ENCODE data around the gene MYO16.

MYO16 gene

DNA sequence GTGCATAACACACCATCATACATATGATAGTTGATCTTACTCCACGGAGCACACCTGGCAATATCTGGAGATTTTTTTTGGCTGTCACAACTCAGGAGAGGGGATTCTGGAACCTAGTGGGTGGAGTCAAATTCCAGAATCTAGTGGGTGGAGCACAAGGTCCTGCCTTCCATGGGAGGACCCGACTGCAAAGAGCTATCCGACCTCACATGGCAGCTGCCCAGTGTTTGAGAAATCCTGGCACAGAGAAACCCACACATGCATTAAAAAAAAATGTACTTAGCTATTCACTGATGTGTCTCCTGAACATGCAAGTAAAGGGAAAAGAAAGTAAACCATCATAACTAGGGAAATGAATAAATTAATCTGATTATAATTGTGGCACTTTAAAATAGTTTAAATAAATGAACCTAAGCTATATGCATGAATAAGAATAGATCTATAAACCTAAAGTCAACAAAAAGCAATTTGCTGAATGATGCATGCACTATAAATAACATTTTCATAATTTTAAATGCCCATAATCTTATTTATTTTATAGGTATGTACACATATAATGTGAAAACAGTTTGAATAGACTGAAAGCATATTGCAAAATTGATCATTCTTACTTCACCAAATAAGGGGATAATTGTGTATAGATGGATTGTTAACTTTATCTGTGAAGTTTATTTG lies 300.3 kb downstream of the MYO16 start:
- no peaks in the 10 kb centered on the region for H3K4me1 ChIP-seq (ENCODE audit: control insufficient read depth, insufficient read depth, low read length)
- no peaks in the 10 kb centered on the region for H3K9me3 ChIP-seq (ENCODE audit: control insufficient read depth, insufficient read depth, low read length)
- H3K36me3 ChIP-seq (ENCODE audit: control insufficient read depth, insufficient read depth, low read length), result no peaks in the 10 kb centered on the region
- H3K9ac ChIP-seq (ENCODE audit: low read depth, low read length), result no peak overlapping the region
- no peaks in the 10 kb centered on the region for H3K27me3 ChIP-seq (ENCODE audit: control insufficient read depth, insufficient read depth, low read length)
- no peak overlapping the region for H3K27ac ChIP-seq (ENCODE audit: low read depth, low read length)
- H3K4me3 ChIP-seq (ENCODE audit: low read depth, low read length), result no peak overlapping the region

DNA sequence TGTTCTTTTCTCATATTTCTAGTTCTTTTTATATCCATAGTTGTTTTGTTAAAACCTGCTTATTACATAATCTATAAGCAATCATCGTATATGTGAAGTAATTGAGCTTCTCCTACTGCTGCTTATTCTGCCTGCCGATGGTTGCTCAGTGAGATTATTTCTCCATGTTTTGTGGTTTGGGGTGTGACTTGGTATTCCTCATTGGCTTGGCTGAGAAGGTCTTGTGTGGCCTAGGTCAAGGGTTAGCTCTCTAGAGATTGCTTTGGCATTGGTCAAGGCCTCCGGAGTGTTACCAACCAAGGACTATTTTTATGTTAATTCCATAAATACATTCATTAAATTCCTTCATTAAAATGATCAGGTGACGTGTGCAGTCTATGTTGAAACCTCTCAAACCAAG lies 302.8 kb downstream of the MYO16 start:
- Histone ChIP-seq H3K27ac (ENCODE audit: low read depth, low read length) (no peak overlapping the region), H3K9ac (ENCODE audit: low read depth, low read length) (no peak overlapping the region), H3K4me1 (ENCODE audit: control insufficient read depth, insufficient read depth, low read length) (no peaks in the 10 kb centered on the region), H3K9me3 (ENCODE audit: control insufficient read depth, insufficient read depth, low read length) (no peaks in the 10 kb centered on the region), H3K36me3 (ENCODE audit: control insufficient read depth, insufficient read depth, low read length) (no peaks in the 10 kb centered on the region), H3K4me3 (ENCODE audit: low read depth, low read length) (no peak overlapping the region), H3K27me3 (ENCODE audit: control insufficient read depth, insufficient read depth, low read length) (no peaks in the 10 kb centered on the region)

DNA sequence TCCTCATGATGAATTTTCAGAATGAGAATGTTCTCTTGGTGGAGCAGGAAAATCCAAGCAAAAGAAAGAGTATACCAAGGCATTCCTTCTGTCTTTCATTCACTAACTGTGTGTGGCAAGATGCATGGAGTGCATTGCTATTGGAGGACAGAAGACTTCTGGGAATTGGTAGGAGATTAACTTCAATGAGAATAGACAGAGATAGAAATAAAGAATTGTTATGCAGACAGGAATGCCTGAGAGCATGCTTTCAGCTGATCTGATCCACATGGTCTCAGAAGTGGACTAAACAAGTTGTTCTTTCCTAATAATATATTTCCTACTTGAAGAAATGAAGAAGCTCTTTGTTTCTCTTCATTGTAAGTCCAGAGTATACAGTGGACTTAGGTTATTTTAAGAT lies 303.6 kb downstream of the MYO16 start:
- Histone ChIP-seq H3K9ac (ENCODE audit: low read depth, low read length) (no peak overlapping the region), H3K27ac (ENCODE audit: low read depth, low read length) (no peak overlapping the region), H3K36me3 (ENCODE audit: control insufficient read depth, insufficient read depth, low read length) (no peaks in the 10 kb centered on the region), H3K27me3 (ENCODE audit: control insufficient read depth, insufficient read depth, low read length) (no peaks in the 10 kb centered on the region), H3K4me3 (ENCODE audit: low read depth, low read length) (no peak overlapping the region), H3K4me1 (ENCODE audit: control insufficient read depth, insufficient read depth, low read length) (no peaks in the 10 kb centered on the region), H3K9me3 (ENCODE audit: control insufficient read depth, insufficient read depth, low read length) (no peaks in the 10 kb centered on the region)

DNA sequence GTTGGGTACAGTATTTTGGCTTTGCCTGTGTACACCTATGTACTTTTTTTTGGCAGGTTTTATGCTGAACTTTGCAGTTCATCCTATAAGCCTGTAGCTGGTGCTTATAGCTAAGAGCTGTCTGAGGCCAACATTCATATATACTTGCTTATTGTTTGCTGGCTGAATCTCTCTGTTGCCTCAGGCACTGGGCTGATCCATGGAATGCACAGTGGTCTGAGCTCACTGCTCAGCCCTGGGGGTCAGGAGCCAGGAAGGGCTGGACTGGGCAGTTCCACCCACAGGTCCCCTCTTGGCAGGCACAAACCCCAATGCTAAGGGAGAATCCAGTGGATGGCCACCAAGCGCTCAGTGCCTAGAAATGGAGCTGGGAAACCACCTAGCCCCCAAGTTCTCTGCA lies 308.7 kb downstream of the MYO16 start:
- Histone ChIP-seq H3K4me1 (ENCODE audit: control insufficient read depth, insufficient read depth, low read length) (no peaks in the 10 kb centered on the region), H3K27ac (ENCODE audit: low read depth, low read length) (no peak overlapping the region), H3K27me3 (ENCODE audit: control insufficient read depth, insufficient read depth, low read length) (no peaks in the 10 kb centered on the region), H3K4me3 (ENCODE audit: low read depth, low read length) (no peak overlapping the region), H3K9ac (ENCODE audit: low read depth, low read length) (no peak overlapping the region), H3K9me3 (ENCODE audit: control insufficient read depth, insufficient read depth, low read length) (no peaks in the 10 kb centered on the region), H3K36me3 (ENCODE audit: control insufficient read depth, insufficient read depth, low read length) (no peaks in the 10 kb centered on the region)

DNA sequence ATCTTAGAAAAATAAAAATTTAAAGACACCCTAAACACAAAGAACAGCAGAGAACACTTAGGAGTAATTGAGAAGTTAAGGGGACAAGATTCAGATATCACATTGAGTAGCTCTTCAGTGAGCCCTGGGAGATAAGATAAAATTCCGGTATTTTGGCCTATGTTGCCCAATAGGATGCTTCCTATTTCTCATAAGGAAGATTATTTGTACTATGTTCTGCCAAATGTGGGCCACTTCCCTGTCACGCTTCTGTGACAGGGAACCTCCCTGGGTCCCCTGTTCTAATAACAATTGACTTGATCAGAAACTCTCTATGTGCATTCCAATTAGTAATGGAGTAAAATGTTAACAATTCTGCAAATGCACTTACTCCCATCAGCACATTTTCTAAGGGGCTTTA lies 310.7 kb downstream of the MYO16 start:
- Histone ChIP-seq H3K27me3 (ENCODE audit: control insufficient read depth, insufficient read depth, low read length) (no peaks in the 10 kb centered on the region), H3K27ac (ENCODE audit: low read depth, low read length) (no peak overlapping the region), H3K4me1 (ENCODE audit: control insufficient read depth, insufficient read depth, low read length) (no peaks in the 10 kb centered on the region), H3K9me3 (ENCODE audit: control insufficient read depth, insufficient read depth, low read length) (no peaks in the 10 kb centered on the region), H3K4me3 (ENCODE audit: low read depth, low read length) (no peak overlapping the region), H3K9ac (ENCODE audit: low read depth, low read length) (no peak overlapping the region), H3K36me3 (ENCODE audit: control insufficient read depth, insufficient read depth, low read length) (no peaks in the 10 kb centered on the region)

DNA sequence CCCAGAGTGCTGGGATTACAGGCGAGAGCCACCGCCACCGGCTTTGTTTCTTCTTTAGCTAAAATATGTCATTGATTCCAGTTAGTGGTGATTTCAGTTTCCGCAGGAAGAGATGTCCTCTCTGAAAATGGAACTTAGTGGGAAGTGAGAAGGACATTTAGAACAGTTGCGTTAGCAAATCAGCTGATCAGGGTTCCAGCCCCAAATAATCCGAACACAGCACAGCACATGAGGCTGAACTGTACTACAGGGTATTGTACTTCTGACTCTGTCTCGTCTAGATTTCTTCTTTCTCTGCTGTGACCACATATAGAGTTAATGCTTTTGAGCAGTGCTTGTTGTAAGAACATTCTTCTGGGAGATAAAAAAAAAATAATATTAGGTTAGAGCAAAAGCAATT lies 314.4 kb downstream of the MYO16 start:
- H3K27me3 ChIP-seq (ENCODE audit: control insufficient read depth, insufficient read depth, low read length), result no peaks in the 10 kb centered on the region
- no peak overlapping the region for H3K9ac ChIP-seq (ENCODE audit: low read depth, low read length)
- no peaks in the 10 kb centered on the region for H3K4me1 ChIP-seq (ENCODE audit: control insufficient read depth, insufficient read depth, low read length)
- no peak overlapping the region for H3K4me3 ChIP-seq (ENCODE audit: low read depth, low read length)
- no peaks in the 10 kb centered on the region for H3K36me3 ChIP-seq (ENCODE audit: control insufficient read depth, insufficient read depth, low read length)
- H3K9me3 ChIP-seq (ENCODE audit: control insufficient read depth, insufficient read depth, low read length), result no peaks in the 10 kb centered on the region
- H3K27ac ChIP-seq (ENCODE audit: low read depth, low read length), result no peak overlapping the region

DNA sequence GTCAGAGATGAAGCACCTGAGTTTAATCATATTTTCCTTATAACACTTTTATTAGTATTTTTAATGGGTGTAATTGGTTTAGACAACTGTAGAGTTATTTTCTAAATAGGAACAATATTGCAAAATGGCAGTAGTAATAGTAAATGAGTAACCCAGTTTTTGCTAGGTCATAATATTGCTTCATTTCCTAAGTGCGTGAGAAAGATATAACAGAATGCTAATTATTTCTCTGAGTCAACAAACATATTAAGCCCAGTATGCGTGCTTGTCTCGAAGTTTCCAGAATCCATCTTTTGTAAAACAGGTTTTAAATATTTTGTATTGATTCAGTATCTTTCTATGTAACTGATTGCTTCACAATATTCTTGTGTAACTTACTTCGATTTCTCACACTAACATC lies 315.3 kb downstream of the MYO16 start:
- no peak overlapping the region for H3K4me3 ChIP-seq (ENCODE audit: low read depth, low read length)
- H3K36me3 ChIP-seq (ENCODE audit: control insufficient read depth, insufficient read depth, low read length), result no peaks in the 10 kb centered on the region
- H3K9me3 ChIP-seq (ENCODE audit: control insufficient read depth, insufficient read depth, low read length), result no peaks in the 10 kb centered on the region
- H3K27ac ChIP-seq (ENCODE audit: low read depth, low read length), result no peak overlapping the region
- no peaks in the 10 kb centered on the region for H3K27me3 ChIP-seq (ENCODE audit: control insufficient read depth, insufficient read depth, low read length)
- no peak overlapping the region for H3K9ac ChIP-seq (ENCODE audit: low read depth, low read length)
- H3K4me1 ChIP-seq (ENCODE audit: control insufficient read depth, insufficient read depth, low read length), result no peaks in the 10 kb centered on the region

DNA sequence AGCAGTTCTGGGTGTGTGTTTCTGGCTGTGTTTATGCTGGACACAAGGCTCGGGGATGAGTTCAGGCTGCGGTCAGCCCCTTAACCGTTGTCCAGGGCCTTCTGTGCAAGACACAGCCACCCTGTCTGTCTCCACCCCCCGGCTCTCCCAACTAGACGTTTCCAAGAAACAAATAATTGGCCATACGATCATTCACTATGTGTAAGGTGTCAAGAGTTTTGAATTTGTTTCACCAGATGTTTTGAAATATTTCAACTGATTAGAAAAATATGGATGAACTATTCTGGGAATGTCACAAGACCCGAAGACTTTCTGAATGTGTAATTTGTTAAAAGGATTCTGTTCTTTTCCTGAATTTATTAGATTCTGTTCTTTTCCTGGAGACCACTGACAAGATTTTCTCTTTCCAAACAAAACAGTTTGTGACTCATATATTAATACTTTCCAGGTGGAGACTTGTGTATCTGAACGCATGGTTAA lies 318.2 kb downstream of the MYO16 start:
- H3K27ac ChIP-seq (ENCODE audit: low read depth, low read length), result no peak overlapping the region

DNA sequence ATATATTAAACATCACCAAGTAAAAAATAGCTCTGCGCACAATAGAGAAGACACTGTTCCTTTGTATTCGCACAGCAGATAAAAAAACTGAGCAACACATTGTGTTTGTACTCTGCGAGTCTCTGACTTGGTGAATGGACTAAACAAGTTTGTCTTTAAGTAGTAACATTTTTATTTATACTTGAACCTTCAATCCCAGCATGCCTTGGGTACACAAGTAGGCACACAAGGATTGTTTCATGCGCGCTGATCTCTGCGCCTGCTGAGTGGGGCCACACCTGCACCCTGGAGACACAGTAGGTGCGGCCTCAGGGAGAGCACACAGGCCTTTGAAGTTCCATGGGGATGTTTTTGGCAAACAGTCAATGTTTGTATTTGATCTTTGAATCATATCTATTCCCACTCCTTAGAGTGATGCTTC lies 318.9 kb downstream of the MYO16 start:
- no peak overlapping the region for H3K27ac ChIP-seq (ENCODE audit: low read depth, low read length)
- no peak overlapping the region for H3K9ac ChIP-seq (ENCODE audit: low read depth, low read length)
- no peaks in the 10 kb centered on the region for H3K27me3 ChIP-seq (ENCODE audit: control insufficient read depth, insufficient read depth, low read length)
- H3K4me1 ChIP-seq (ENCODE audit: control insufficient read depth, insufficient read depth, low read length), result no peaks in the 10 kb centered on the region
- H3K9me3 ChIP-seq (ENCODE audit: control insufficient read depth, insufficient read depth, low read length), result no peaks in the 10 kb centered on the region
- no peaks in the 10 kb centered on the region for H3K36me3 ChIP-seq (ENCODE audit: control insufficient read depth, insufficient read depth, low read length)
- no peak overlapping the region for H3K4me3 ChIP-seq (ENCODE audit: low read depth, low read length)

More for the DNA sequence above, 318.2 kb downstream of the MYO16 start:
- no peaks in the 10 kb centered on the region for H3K27me3 ChIP-seq (ENCODE audit: control insufficient read depth, insufficient read depth, low read length)
- H3K36me3 ChIP-seq (ENCODE audit: control insufficient read depth, insufficient read depth, low read length), result no peaks in the 10 kb centered on the region
- no peak overlapping the region for H3K9ac ChIP-seq (ENCODE audit: low read depth, low read length)
- H3K4me3 ChIP-seq (ENCODE audit: low read depth, low read length), result no peak overlapping the region
- no peaks in the 10 kb centered on the region for H3K4me1 ChIP-seq (ENCODE audit: control insufficient read depth, insufficient read depth, low read length)
- no peaks in the 10 kb centered on the region for H3K9me3 ChIP-seq (ENCODE audit: control insufficient read depth, insufficient read depth, low read length)

DNA sequence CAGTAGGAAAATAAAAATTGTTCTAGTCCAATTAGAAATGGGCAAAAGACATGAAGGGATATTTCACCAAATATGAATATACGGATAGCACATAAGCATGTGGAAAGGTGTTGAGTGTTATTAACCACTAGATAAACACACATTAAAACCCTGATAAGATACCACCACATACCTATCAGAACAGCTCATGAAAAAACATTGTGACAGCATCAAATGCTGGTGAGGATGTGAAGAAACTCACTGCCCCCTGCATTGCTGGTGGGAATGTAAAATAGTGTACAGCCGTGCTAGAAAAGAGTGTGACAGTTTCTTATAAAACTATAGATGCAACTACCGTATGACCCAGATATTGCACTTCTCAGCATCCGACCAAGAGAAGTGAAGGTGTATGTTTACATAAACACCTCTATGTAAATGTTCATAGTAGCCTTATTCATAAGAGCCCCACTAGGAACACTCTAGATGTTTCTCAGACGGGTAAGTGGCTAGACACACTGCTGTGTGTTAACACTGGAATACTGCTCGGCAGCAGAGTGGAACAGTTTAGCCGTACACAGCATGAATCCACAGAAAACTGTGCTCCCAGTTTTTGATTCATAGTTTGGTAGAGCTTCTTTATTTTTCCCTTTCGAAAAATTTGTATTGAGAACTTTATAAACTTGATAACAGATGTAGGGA lies 321.1 kb downstream of the MYO16 start:
- Histone ChIP-seq H3K27me3 (ENCODE audit: control insufficient read depth, insufficient read depth, low read length) (no peaks in the 10 kb centered on the region), H3K27ac (ENCODE audit: low read depth, low read length) (no peak overlapping the region), H3K36me3 (ENCODE audit: control insufficient read depth, insufficient read depth, low read length) (no peaks in the 10 kb centered on the region), H3K4me1 (ENCODE audit: control insufficient read depth, insufficient read depth, low read length) (no peaks in the 10 kb centered on the region), H3K4me3 (ENCODE audit: low read depth, low read length) (no peak overlapping the region), H3K9ac (ENCODE audit: low read depth, low read length) (no peak overlapping the region), H3K9me3 (ENCODE audit: control insufficient read depth, insufficient read depth, low read length) (no peaks in the 10 kb centered on the region)

DNA sequence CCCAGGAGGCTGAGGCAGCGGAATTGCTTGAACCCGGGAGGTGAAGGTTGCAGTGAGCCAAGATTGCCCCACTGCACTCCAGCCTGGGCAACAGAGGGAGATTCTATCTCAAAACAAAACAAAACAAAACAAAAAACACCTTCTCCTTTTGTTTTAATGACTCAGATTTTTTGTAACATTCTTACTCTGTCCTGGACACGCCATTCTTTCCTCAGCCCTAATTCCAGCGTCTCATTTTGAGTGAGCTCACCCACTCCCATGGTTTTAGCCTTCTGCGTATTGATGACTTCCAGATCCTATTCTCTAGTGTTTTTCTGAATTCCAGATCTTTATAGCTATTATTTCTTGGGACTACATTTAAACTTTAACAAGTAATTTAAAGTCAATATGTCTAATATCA lies 326.3 kb downstream of the MYO16 start:
- no peaks in the 10 kb centered on the region for H3K9me3 ChIP-seq (ENCODE audit: control insufficient read depth, insufficient read depth, low read length)
- H3K4me1 ChIP-seq (ENCODE audit: control insufficient read depth, insufficient read depth, low read length), result no peaks in the 10 kb centered on the region
- H3K4me3 ChIP-seq (ENCODE audit: low read depth, low read length), result no peak overlapping the region
- H3K27me3 ChIP-seq (ENCODE audit: control insufficient read depth, insufficient read depth, low read length), result no peaks in the 10 kb centered on the region
- H3K36me3 ChIP-seq (ENCODE audit: control insufficient read depth, insufficient read depth, low read length), result no peaks in the 10 kb centered on the region
- no peak overlapping the region for H3K9ac ChIP-seq (ENCODE audit: low read depth, low read length)
- H3K27ac ChIP-seq (ENCODE audit: low read depth, low read length), result no peak overlapping the region
